ENCODE data around the gene EXOC3L1.

DNA sequence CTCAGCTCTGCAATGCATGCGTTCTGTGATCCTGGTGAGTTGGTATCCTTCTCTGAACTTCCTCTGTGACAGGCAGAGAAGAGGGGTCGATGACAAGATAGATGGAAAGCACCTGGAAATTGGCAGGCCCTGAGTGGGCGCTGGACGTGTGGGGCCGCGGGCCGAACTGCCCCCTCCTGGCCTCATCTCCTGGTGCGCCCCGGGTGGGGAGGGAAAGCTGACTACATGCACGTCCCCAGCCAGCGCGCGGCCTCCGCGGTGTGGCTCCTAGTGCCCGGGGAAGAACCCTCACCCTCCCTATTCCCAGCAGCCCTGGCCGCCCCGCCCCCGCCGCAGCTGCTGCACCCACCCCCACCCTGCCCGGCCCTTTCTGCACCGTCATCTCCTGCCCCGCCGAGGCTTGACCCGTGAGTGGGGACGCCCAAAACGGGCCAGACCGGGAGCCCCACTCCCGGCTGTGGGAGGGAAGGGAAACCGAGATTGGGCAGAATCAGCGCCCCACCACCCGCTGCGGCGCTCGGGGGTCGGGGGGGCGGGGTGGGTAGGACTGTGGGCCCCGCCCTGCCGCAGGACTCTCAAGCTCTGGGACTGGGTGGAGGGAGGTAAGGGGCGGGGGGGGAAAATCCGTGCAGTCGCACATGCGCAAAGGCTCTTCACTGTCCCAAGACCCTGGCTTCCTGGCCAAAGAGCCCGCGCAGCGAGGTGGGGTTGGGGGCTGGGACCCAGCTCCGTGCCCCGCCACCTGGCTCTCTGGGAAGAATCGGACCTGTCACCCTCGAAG lies 19.6 kb downstream of the EXOC3L1 start, which contains the start of gene NOL3:
- peak in 1 of 2 donors; percentile 71 for TF ChIP-seq POLR2AphosphoS5 (IDR thresholded peaks at IDR 0.05; ENCODE audit: insufficient read depth in 1 of 2, low read depth in 1 of 2)
- TF ChIP-seq, protein P1, sequence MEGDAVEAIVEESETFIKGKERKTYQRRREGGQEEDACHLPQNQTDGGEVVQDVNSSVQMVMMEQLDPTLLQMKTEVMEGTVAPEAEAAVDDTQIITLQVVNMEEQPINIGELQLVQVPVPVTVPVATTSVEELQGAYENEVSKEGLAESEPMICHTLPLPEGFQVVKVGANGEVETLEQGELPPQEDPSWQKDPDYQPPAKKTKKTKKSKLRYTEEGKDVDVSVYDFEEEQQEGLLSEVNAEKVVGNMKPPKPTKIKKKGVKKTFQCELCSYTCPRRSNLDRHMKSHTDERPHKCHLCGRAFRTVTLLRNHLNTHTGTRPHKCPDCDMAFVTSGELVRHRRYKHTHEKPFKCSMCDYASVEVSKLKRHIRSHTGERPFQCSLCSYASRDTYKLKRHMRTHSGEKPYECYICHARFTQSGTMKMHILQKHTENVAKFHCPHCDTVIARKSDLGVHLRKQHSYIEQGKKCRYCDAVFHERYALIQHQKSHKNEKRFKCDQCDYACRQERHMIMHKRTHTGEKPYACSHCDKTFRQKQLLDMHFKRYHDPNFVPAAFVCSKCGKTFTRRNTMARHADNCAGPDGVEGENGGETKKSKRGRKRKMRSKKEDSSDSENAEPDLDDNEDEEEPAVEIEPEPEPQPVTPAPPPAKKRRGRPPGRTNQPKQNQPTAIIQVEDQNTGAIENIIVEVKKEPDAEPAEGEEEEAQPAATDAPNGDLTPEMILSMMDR (IDR thresholded peaks at IDR 0.05), result peak in 1 of 3 experiments; percentile 11
- TF ChIP-seq POLR2A (IDR thresholded peaks at IDR 0.05), result peak in 1 of 2 donors; percentile 32

All from vagina (tissue), 2 donors.